PC-3 (cell line): Measurements from ENCODE around the gene PAFAH1B2. TPM values are rescaled to one million over a fixed set of nuclear protein-coding genes. Genes with fewer than 3 reads are reported as not detected.

Experiments used
- ATAC-seq: fragments of 200-7000 bp; cut with Tn5 transposase; 2 replicates; pipeline ENCODE4 v1.9.1; 2020; ENCODE audit warnings: mild to moderate bottlenecking, moderate library complexity
- BruUV-seq: library from RNA; stranded (reverse); fragments of 400-500 nt; replicated peaks from 2 replicates; lab custom pipeline; 2021; lab: Mats Ljungman, UMichigan
- CTCF ChIA-PET: fragments of 300-600 bp; sonication (Branson Sonifier 250); formaldehyde crosslinking; loops from one replicate; lab custom pipeline; 2022; ENCODE audit warnings: antibody characterized with exemption; lab: Charles Lee
- POLR2A ChIA-PET: fragments of 300-600 bp; sonication (Branson Sonifier 250); formaldehyde crosslinking; loops from one replicate; lab custom pipeline; 2022; ENCODE audit warnings: antibody characterized with exemption; ENCODE audit not compliant: unreplicated experiment; lab: Charles Lee
- DNase-seq: peaks from one replicate; pipeline ENCODE4 v3.0.0-alpha.2; 2015
- H2AFZ ChIP-seq: fragments of 300-600 bp; sonication (generic); 2 replicates; pipeline ENCODE4 v1.6.0; 2016; ENCODE audit warnings: antibody characterized with exemption, low read length
- H3F3A ChIP-seq: fragments of 300-600 bp; sonication (generic); one replicate; pipeline ENCODE4 v1.6.0; 2017; ENCODE audit warnings: antibody characterized with exemption, low read length, control low read depth, mild to moderate bottlenecking; ENCODE audit not compliant: unreplicated experiment
- H3K27ac ChIP-seq: fragments of 300-600 bp; sonication (generic); 2 replicates; pipeline ENCODE4 v1.5.1; 2016; ENCODE audit warnings: mild to moderate bottlenecking, low read length
- H3K27me3 ChIP-seq: fragments of 300-600 bp; sonication (generic); 2 replicates; pipeline ENCODE4 v1.6.1; 2016; ENCODE audit warnings: low read length, mixed read lengths
- H3K36me3 ChIP-seq: fragments of 300-600 bp; sonication (generic); 2 replicates; pipeline ENCODE4 v1.6.1; 2016; ENCODE audit warnings: low read depth, mixed run types, low read length, mixed read lengths
- H3K4me1 ChIP-seq: fragments of 300-600 bp; sonication (generic); 2 replicates; pipeline ENCODE4 v1.5.1; 2016; ENCODE audit warnings: low read length; ENCODE audit not compliant: insufficient read depth
- H3K4me2 ChIP-seq: fragments of 300-600 bp; sonication (generic); 2 replicates; pipeline ENCODE4 v1.6.0; 2016; ENCODE audit warnings: low read length
- H3K4me3 ChIP-seq: fragments of 300-600 bp; sonication (generic); 2 replicates; pipeline ENCODE4 v1.5.1; 2016; ENCODE audit warnings: mild to moderate bottlenecking, low read length, mixed read lengths
- H3K79me2 ChIP-seq: fragments of 300-600 bp; sonication (generic); 2 replicates; pipeline ENCODE4 v1.6.1; 2017; ENCODE audit warnings: low read length, mixed read lengths
- H3K9ac ChIP-seq: fragments of 300-600 bp; sonication (generic); 2 replicates; pipeline ENCODE4 v1.6.0; 2016; ENCODE audit warnings: mild to moderate bottlenecking, low read length
- H3K9me2 ChIP-seq: fragments of 300-600 bp; sonication (generic); replicated peaks from 2 replicates; pipeline ENCODE4 v1.6.1; 2016; ENCODE audit warnings: mixed run types, low read length, mixed read lengths
- H3K9me3 ChIP-seq: fragments of 300-600 bp; sonication (generic); 2 replicates; pipeline ENCODE4 v1.6.1; 2016; ENCODE audit warnings: low read length, mixed read lengths
- H4K20me1 ChIP-seq: fragments of 300-600 bp; sonication (generic); 2 replicates; pipeline ENCODE4 v1.6.1; 2016; ENCODE audit warnings: low read length, mixed read lengths
- CTCF ChIP-seq: fragments of 300-600 bp; sonication (generic); conservative IDR thresholded peaks from 2 replicates; pipeline ENCODE4 v1.5.1; 2017; ENCODE audit warnings: antibody characterized with exemption, low read depth, mild to moderate bottlenecking, low read length
- EZH2 ChIP-seq: fragments of 300-600 bp; sonication (generic); IDR thresholded peaks from one replicate; pipeline ENCODE4 v1.6.1; 2017; ENCODE audit warnings: antibody characterized with exemption, mild to moderate bottlenecking, low read length; ENCODE audit not compliant: unreplicated experiment
- EZH2phosphoT487 ChIP-seq: fragments of 300-600 bp; sonication (generic); IDR thresholded peaks from 2 replicates; pipeline ENCODE4 v1.6.1; 2018; ENCODE audit warnings: mild to moderate bottlenecking, antibody characterized with exemption, low read length, borderline replicate concordance
- intact Hi-C: fragments of 100-400 bp; cut with micrococcal nuclease; formaldehyde crosslinking; loops from 2 replicates; pipeline ENCODE4 v1.9.0; 2023
- total RNA-seq: library from RNA; depleted of rRNA; stranded (reverse); fragments of >200 nt; gene quantifications from 2 replicates; pipeline ENCODE4 v1.2.3, GENCODE V29; 2014

PAFAH1B2 gene
- total RNA-seq, 1 experiment from 2014 or later, result 91.6 TPM

DNA sequence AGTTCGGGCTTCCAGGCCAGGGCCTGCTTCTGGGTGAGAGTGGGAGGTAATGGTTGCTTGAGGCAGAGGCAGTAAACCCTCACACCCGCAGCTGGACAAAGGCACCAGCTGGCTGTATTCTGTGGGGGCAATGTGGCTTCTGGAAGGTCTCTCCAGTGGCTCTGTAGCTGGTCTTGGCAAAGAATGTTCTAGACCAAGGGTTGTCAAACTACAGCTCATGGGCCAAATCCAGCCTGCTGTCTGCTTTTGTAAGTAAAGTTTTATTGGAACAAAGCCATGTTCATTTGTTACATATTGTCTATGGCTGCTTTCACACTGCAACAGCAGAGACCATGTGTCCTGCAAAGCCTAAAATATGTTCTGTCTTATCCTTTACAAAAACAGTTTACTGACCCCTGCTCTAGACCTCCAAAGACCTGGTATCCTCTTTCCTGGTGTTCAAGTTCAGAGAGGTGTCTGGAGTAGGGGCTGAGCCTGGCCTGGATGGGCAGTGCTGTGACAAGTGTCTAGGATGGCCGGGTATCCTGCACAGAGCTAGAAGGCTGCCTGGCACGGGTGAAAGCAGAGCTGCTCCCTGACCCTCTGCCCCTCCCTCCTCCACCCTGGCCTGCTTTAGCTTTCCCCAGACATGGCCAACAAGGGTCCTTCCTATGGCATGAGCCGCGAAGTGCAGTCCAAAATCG lies 58.4 kb downstream of the PAFAH1B2 start:
- Histone ChIP-seq H3K4me2 (no peak overlapping the region), H3K4me3 (no peak overlapping the region), H3K36me3 (peaks cover 4% of the 10 kb centered on the region; the same call in 1 of the 2 replicates), H3K9me3 (no peaks in the 10 kb centered on the region), H3K27ac (no peak overlapping the region), H3K4me1 (peaks cover 5% of the 10 kb centered on the region; the same call in 1 of the 2 replicates), H4K20me1 (no peaks in the 10 kb centered on the region), H3K9ac (no peak overlapping the region), H2AFZ (no peak overlapping the region), H3F3A (no peaks in the 10 kb centered on the region), H3K9me2 (no peaks in the 10 kb centered on the region), H3K79me2 (no peaks in the 10 kb centered on the region), H3K27me3 (no peaks in the 10 kb centered on the region)
- no TSS peak for BruUV-seq
- no peak for TF ChIP-seq EZH2
- TF ChIP-seq CTCF, result no peak
- TF ChIP-seq EZH2phosphoT487, result no peak
- ChIA-PET CTCF (no interaction called here), POLR2A (no interaction called here)
- DNase-seq (no peak), ATAC-seq (no peak)
- intact Hi-C loops, result no loop called here

- ATAC-seq, result no peak
- Histone ChIP-seq H3K9ac (no peak overlapping the region), H3K4me3 (no peak overlapping the region), H4K20me1 (no peaks in the 10 kb centered on the region), H3K27ac (no peak overlapping the region), H3K27me3 (no peaks in the 10 kb centered on the region), H3K9me3 (no peaks in the 10 kb centered on the region), H3K4me1 (peaks cover 5% of the 10 kb centered on the region; the same call in 1 of the 2 replicates), H3K79me2 (no peaks in the 10 kb centered on the region), H3K4me2 (no peak overlapping the region), H3K36me3 (peaks cover 4% of the 10 kb centered on the region; the same call in 1 of the 2 replicates), H2AFZ (no peak overlapping the region), H3K9me2 (no peaks in the 10 kb centered on the region), H3F3A (no peaks in the 10 kb centered on the region)
- DNase-seq, result no peak
- BruUV-seq, result no TSS peak
- CTCF ChIA-PET, result no interaction called here
- POLR2A ChIA-PET, result no interaction called here
- TF ChIP-seq EZH2, result no peak
- intact Hi-C loops, result no loop called here
These were observed 59.0 kb downstream of the PAFAH1B2 start for GRCh38 chr11:117203069-117203407.

DNA sequence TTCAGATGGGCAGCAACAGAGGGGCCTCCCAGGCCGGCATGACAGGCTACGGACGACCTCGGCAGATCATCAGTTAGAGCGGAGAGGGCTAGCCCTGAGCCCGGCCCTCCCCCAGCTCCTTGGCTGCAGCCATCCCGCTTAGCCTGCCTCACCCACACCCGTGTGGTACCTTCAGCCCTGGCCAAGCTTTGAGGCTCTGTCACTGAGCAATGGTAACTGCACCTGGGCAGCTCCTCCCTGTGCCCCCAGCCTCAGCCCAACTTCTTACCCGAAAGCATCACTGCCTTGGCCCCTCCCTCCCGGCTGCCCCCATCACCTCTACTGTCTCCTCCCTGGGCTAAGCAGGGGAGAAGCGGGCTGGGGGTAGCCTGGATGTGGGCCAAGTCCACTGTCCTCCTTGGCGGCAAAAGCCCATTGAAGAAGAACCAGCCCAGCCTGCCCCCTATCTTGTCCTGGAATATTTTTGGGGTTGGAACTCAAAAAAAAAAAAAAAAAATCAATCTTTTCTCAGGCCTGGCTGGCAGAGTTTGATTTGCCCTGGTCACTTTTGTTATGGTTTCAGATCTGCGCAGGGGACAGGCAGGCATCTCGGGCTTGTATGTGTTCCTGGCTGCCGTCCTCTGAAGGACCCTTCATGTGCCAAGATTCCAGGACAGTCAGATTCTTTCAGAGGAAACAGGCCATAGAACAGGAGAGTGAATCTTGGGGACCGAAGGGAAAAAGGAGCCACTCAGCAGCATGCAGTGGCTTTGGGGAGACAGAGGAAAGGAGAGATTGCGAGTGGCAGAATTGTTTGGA lies 60.4 kb downstream of the PAFAH1B2 start:
- Histone ChIP-seq H3K9ac (no peak overlapping the region), H3K27ac (no peak overlapping the region), H3K4me1 (no peaks in the 10 kb centered on the region), H3K9me3 (no peaks in the 10 kb centered on the region), H4K20me1 (no peaks in the 10 kb centered on the region), H3K4me2 (no peak overlapping the region), H3K79me2 (no peaks in the 10 kb centered on the region), H2AFZ (no peak overlapping the region), H3F3A (no peaks in the 10 kb centered on the region), H3K36me3 (peaks cover 4% of the 10 kb centered on the region; the same call in 1 of the 2 replicates), H3K9me2 (no peaks in the 10 kb centered on the region), H3K4me3 (no peak overlapping the region), H3K27me3 (no peaks in the 10 kb centered on the region)
- POLR2A ChIA-PET, result interaction anchor here (0.6 kb wide), 1 partner anchor 60 kb away, joined by 3 read pairs; the partner anchor contains the start of gene PAFAH1B2
- no peak for DNase-seq
- TF ChIP-seq EZH2phosphoT487 (no peak), EZH2 (no peak), CTCF (no peak)
- ATAC-seq, result no peak
- intact Hi-C loops, result loop anchor here (5.0 kb wide), 1 partner anchor 72 kb away; no protein-coding TSS in a partner anchor
- CTCF ChIA-PET, result no interaction called here
- BruUV-seq, result no TSS peak
